HS-27A (cell line): Measurements from ENCODE around the gene DLGAP4.

Experiments used
- DNase-seq: peaks from one replicate; pipeline ENCODE4 v3.0.0-alpha.2; 2012; ENCODE audit warnings: low read depth, missing footprints

Gene DLGAP4

GRCh38 chr20:36478137-36478905 lies 172.2 kb downstream of the DLGAP4 start:
- no peak for DNase-seq

GRCh38 chr20:36479938-36480337 lies 173.8 kb downstream of the DLGAP4 start:
- no peak for DNase-seq

GRCh38 chr20:36480456-36481048 lies 174.4 kb downstream of the DLGAP4 start:
- no peak for DNase-seq

GRCh38 chr20:36481380-36482043 lies 175.4 kb downstream of the DLGAP4 start:
- DNase-seq: no peak

- DNase-seq: no peak
Observed at GRCh38 chr20:36482044-36482473, 175.9 kb downstream of the DLGAP4 start.

- DNase-seq: no peak
Observed at GRCh38 chr20:36483209-36483918, 177.2 kb downstream of the DLGAP4 start.

- no peak for DNase-seq
Observed at GRCh38 chr20:36483919-36484808, 178.0 kb downstream of the DLGAP4 start.

- no peak for DNase-seq
Observed at GRCh38 chr20:36485286-36485685, 179.1 kb downstream of the DLGAP4 start.

- DNase-seq: no peak
Observed at GRCh38 chr20:36487069-36487468, 180.9 kb downstream of the DLGAP4 start.

GRCh38 chr20:36490191-36490590 lies 184.1 kb downstream of the DLGAP4 start:
- no peak for DNase-seq

- no peak for DNase-seq
Observed at GRCh38 chr20:36491901-36492617, 185.9 kb downstream of the DLGAP4 start.

- no peak for DNase-seq
Observed at GRCh38 chr20:36493051-36493800, 187.1 kb downstream of the DLGAP4 start.

- DNase-seq: no peak
Observed at GRCh38 chr20:36493801-36494114, 187.6 kb downstream of the DLGAP4 start.

- DNase-seq: no peak
Observed at GRCh38 chr20:36496707-36497669, 190.8 kb downstream of the DLGAP4 start.

- DNase-seq: no peak
Observed at GRCh38 chr20:36497856-36498255, 191.7 kb downstream of the DLGAP4 start.

- no peak for DNase-seq
Observed at GRCh38 chr20:36498386-36499179, 192.4 kb downstream of the DLGAP4 start.

GRCh38 chr20:36499211-36499610 lies 193.1 kb downstream of the DLGAP4 start:
- no peak for DNase-seq
